Natural killer cell (primary cell): ENCODE data around the gene POLR3E. TPM values are rescaled to one million over a fixed set of nuclear protein-coding genes. Genes with fewer than 3 reads are reported as not detected.

ENCODE experiments used
- ATAC-seq, 3 donors: fragments of 150-1000 bp in 2 of 3; fragments of 200-7000 bp in 1 of 3; cut with Tn5 transposase; 1 replicate in 1 of 3; 2 replicates in 2 of 3; pipeline ENCODE4 v1.10.0; 2021; ENCODE audit warnings: mild to moderate bottlenecking in 2 of 3, moderate library complexity in 2 of 3
- DNase-seq, 2 donors: peaks; one replicate each; pipeline versions ENCODE4 v3.0.0 to v3.0.0-alpha.2; 2013 to 2021; ENCODE audit warnings: mixed read lengths in 1 of 2
- H3K27ac ChIP-seq: one replicate; pipeline ENCODE4 v1.5.1; 2013; ENCODE audit warnings: mild to moderate bottlenecking, low read length
- H3K27me3 ChIP-seq: one replicate; pipeline ENCODE4 v1.6.1; 2013; ENCODE audit warnings: low read length; ENCODE audit not compliant: control insufficient read depth, insufficient read depth
- H3K36me3 ChIP-seq: one replicate; pipeline ENCODE4 v1.6.1; 2013; ENCODE audit warnings: low read length; ENCODE audit not compliant: control insufficient read depth, insufficient read depth
- H3K4me1 ChIP-seq: one replicate; pipeline ENCODE4 v1.6.1; 2013; ENCODE audit warnings: low read length; ENCODE audit not compliant: control insufficient read depth, insufficient read depth
- H3K4me3 ChIP-seq: one replicate; pipeline ENCODE4 v1.5.1; 2013; ENCODE audit warnings: low read length
- H3K9me3 ChIP-seq: one replicate; pipeline ENCODE4 v1.6.1; 2013; ENCODE audit warnings: low read length; ENCODE audit not compliant: control insufficient read depth, insufficient read depth
- H3K27ac Mint-ChIP-seq, 2 donors: one replicate each; pipeline ENCODE4 v1.8.0; 2022; ENCODE audit warnings: mild to moderate bottlenecking in 2 of 2, mixed read lengths in 2 of 2, moderate library complexity in 1 of 2
- H3K27me3 Mint-ChIP-seq, 2 donors: one replicate each; pipeline ENCODE4 v1.8.0; 2022; ENCODE audit warnings: low read depth in 2 of 2, mixed read lengths in 2 of 2
- H3K36me3 Mint-ChIP-seq: one replicate; pipeline ENCODE4 v1.8.0; 2022; ENCODE audit warnings: mixed read lengths
- H3K4me1 Mint-ChIP-seq, 2 donors: one replicate each; pipeline ENCODE4 v1.8.0; 2022; ENCODE audit warnings: mixed read lengths in 2 of 2
- H3K4me3 Mint-ChIP-seq: one replicate; pipeline ENCODE4 v1.8.0; 2022; ENCODE audit warnings: mild to moderate bottlenecking, moderate library complexity, mixed read lengths
- H3K9me3 Mint-ChIP-seq, 2 donors: one replicate each; pipeline ENCODE4 v1.8.0; 2022; ENCODE audit warnings: mixed read lengths in 2 of 2
- WGBS: methylation state at CpG from one replicate; pipeline ENCODE4 v1.1.7; 2013; ENCODE audit warnings: missing lambda C conversion rate; ENCODE audit not compliant: insufficient coverage; 5-methylcytosine and 5-hydroxymethylcytosine counted together
- intact Hi-C: fragments of 100-400 bp; cut with micrococcal nuclease; formaldehyde crosslinking; loops from one replicate; pipeline ENCODE4 v1.14.2; 2022
- total RNA-seq, 4 donors: library from RNA; stranded (reverse); fragments of 120-200 nt in 1 of 4; gene quantifications; one replicate each; pipeline versions ENCODE4 v1.2.3 to v1.2.4, GENCODE V29; 2013 to 2022
- TF ChIP-seq, protein P1 (sequence below): fragments of 200-600 bp; IDR thresholded peaks from one replicate; pipeline ENCODE4 v1.8.0; 2022; ENCODE audit warnings: antibody characterized with exemption

Gene POLR3E
- total RNA-seq, 3 donors from 2014 or later (not counting 1 experiment from before 2014, with no cell fraction given): 95.0 to 116 (median 104) TPM

DNA sequence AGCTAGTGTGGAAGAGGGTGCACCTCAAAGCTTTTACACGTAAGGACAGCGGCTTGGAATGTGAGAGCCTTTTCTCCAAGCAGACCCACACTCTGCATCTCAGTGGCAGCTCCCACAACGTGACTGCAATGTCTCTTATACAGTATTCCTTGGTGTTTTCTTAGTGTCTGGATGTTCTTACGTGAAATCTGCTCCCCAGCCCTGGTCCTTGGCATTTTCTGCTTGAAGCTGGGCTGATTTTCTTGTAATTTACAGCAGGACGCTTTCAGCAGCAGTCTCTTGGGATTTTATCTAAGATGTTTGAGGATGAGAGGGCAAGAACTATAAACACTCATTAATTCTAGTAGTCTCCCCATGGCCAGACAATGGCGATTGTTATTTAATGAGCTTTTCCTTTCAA is 12.1 kb upstream of the POLR3E start:
- H3K27ac Mint-ChIP-seq: no peak overlapping the region
- Histone ChIP-seq H3K27ac (no peak overlapping the region), H3K4me3 (no peak overlapping the region), H3K36me3 (peaks cover 13% of the 10 kb centered on the region), H3K9me3 (no peaks in the 10 kb centered on the region), H3K27me3 (no peaks in the 10 kb centered on the region), H3K4me1 (no peaks in the 10 kb centered on the region)
- no peaks in the 10 kb centered on the region for H3K27me3 Mint-ChIP-seq
- peaks cover 6% of the 10 kb centered on the region for H3K36me3 Mint-ChIP-seq
- no peak for ATAC-seq
- 92% methylated on average over 6 of the region's 6 CpGs for WGBS
- no peak overlapping the region for H3K4me3 Mint-ChIP-seq
- TF ChIP-seq, protein P1, sequence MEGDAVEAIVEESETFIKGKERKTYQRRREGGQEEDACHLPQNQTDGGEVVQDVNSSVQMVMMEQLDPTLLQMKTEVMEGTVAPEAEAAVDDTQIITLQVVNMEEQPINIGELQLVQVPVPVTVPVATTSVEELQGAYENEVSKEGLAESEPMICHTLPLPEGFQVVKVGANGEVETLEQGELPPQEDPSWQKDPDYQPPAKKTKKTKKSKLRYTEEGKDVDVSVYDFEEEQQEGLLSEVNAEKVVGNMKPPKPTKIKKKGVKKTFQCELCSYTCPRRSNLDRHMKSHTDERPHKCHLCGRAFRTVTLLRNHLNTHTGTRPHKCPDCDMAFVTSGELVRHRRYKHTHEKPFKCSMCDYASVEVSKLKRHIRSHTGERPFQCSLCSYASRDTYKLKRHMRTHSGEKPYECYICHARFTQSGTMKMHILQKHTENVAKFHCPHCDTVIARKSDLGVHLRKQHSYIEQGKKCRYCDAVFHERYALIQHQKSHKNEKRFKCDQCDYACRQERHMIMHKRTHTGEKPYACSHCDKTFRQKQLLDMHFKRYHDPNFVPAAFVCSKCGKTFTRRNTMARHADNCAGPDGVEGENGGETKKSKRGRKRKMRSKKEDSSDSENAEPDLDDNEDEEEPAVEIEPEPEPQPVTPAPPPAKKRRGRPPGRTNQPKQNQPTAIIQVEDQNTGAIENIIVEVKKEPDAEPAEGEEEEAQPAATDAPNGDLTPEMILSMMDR: no peak
- no peaks in the 10 kb centered on the region for H3K4me1 Mint-ChIP-seq
- no peaks in the 10 kb centered on the region for H3K9me3 Mint-ChIP-seq
- DNase-seq: no peak
- intact Hi-C loops: no loop called here

DNA sequence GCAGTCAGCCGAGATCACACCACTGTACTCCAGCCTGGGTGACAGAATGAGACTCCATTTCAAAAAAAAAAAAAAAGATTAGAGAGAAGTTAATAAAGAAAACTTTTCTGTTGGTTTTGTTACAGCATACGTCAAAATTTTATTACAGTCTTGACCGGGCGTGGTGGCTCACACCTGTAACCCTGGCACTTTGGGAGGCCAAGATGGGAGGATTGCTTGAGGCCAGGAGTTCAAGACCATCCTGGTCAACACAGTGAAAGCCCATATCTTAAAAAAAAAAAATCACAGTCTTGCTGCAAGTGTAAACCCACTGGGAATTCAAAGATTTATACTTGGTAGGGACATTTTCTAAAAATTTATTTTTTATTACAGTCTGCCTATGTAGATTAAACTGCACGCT is 6.2 kb upstream of the POLR3E start:
- Histone ChIP-seq H3K36me3 (no peaks in the 10 kb centered on the region), H3K4me1 (no peaks in the 10 kb centered on the region), H3K27me3 (no peaks in the 10 kb centered on the region), H3K27ac (no peak overlapping the region), H3K4me3 (no peak overlapping the region), H3K9me3 (no peaks in the 10 kb centered on the region)
- intact Hi-C loops: loop anchor here (10.0 kb wide), 2 partner anchors 46 to 646 kb away; no protein-coding TSS in a partner anchor
- Mint-ChIP-seq H3K9me3 (no peaks in the 10 kb centered on the region), H3K4me3 (no peak overlapping the region), H3K27me3 (no peaks in the 10 kb centered on the region), H3K27ac (no peak overlapping the region), H3K36me3 (no peaks in the 10 kb centered on the region), H3K4me1 (peaks cover under 1% of the 10 kb centered on the region in 2 donors)
- TF ChIP-seq, protein P1: no peak
- 100% methylated on average over 3 of the region's 5 CpGs for WGBS
- DNase-seq (no peak), ATAC-seq (no peak)

DNA sequence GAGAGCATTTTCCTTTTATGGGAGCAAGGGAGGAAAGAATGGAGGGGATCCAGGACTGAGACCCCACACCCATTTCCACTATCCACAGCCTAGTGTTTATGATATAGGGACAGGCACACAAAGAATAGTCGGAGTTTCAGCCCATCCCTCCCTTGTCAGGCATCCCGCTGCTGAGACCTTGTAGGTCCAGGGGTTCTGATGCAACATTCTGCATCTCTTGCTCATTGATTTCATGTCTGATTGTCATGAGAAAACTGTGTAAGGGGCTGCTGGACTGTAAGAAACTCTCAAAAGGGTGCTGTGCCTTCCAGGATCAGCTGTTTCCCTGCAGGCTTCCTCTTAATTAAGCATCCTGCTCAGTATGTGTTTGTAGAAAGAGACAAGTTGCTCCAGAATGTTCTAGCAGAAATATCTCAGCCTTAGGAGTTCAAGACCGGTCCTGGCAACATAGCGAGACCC is 5.3 kb upstream of the POLR3E start:
- ATAC-seq (no peak), DNase-seq (no peak)
- Histone ChIP-seq H3K9me3 (no peaks in the 10 kb centered on the region), H3K4me1 (peaks cover 4% of the 10 kb centered on the region), H3K27ac (no peak overlapping the region), H3K4me3 (no peak overlapping the region), H3K36me3 (no peaks in the 10 kb centered on the region), H3K27me3 (no peaks in the 10 kb centered on the region)
- Mint-ChIP-seq H3K27me3 (no peaks in the 10 kb centered on the region), H3K4me3 (no peak overlapping the region), H3K36me3 (no peaks in the 10 kb centered on the region), H3K4me1 (peaks cover 8 to 9% of the 10 kb centered on the region in 2 donors), H3K27ac (no peak overlapping the region), H3K9me3 (no peaks in the 10 kb centered on the region)
- WGBS: 96% methylated on average over 4 of the region's 4 CpGs
- intact Hi-C loops: loop anchor here (10.0 kb wide), 2 partner anchors 47 to 647 kb away; no protein-coding TSS in a partner anchor
- TF ChIP-seq, protein P1: no peak

DNA sequence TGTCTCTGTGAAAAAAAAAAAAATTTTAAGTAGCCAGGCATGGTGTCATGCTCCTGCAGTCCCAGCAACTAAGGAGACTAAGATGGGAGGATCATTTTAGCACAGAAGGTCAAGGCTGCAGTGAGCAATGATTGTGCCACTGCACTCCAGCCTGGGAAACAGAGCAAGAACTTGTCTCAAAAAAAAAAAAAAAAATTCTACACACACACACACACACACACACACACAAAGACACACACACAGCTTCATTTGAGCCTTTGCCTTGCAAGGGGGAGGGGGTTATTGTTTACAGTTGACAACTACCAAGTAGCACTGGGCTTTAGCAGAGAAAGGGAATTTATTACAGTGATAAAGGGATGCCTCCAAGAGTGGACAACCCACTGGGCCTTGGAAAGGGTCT is 4.9 kb upstream of the POLR3E start:
- Mint-ChIP-seq H3K27ac (no peak overlapping the region), H3K27me3 (no peaks in the 10 kb centered on the region), H3K9me3 (no peaks in the 10 kb centered on the region), H3K36me3 (no peaks in the 10 kb centered on the region), H3K4me1 (peaks cover 13 to 14% of the 10 kb centered on the region in 2 donors), H3K4me3 (no peak overlapping the region)
- no peak for DNase-seq
- intact Hi-C loops: loop anchor here (10.0 kb wide), 2 partner anchors 48 to 648 kb away; no protein-coding TSS in a partner anchor
- Histone ChIP-seq H3K9me3 (no peaks in the 10 kb centered on the region), H3K4me3 (no peak overlapping the region), H3K27ac (no peak overlapping the region), H3K4me1 (peaks cover 4% of the 10 kb centered on the region), H3K27me3 (no peaks in the 10 kb centered on the region), H3K36me3 (no peaks in the 10 kb centered on the region)
- TF ChIP-seq, protein P1: no peak
- no peak for ATAC-seq
